Activated gamma-delta T cell treated with Interleukin-2 at 50 U/mL for 16 hours (primary cell): ENCODE measurements around the gene CA5A.
A peak's percentile ranks its signal among the peaks of the same experiment; 100 is the strongest.
"Not testable (repeated sequence)": the region's sequence is repeated elsewhere in the genome, so short reads cannot be mapped to it uniquely, and the experiment has no call there.

Experiments used
- DNase-seq: peaks from one replicate; pipeline ENCODE4 v3.0.0-alpha.2; 2020

The CA5A gene

GRCh38 chr16:87919681-87919994, 16.7 kb downstream of the CA5A start:
- DNase-seq = no peak

GRCh38 chr16:87918866-87919680, 17.3 kb downstream of the CA5A start:
- DNase-seq = no peak

GRCh38 chr16:87918338-87918737, 18.0 kb downstream of the CA5A start:
- DNase-seq = no peak

- DNase-seq = no peak
Measured at GRCh38 chr16:87917503-87917902, 18.8 kb downstream of the CA5A start.

DNA sequence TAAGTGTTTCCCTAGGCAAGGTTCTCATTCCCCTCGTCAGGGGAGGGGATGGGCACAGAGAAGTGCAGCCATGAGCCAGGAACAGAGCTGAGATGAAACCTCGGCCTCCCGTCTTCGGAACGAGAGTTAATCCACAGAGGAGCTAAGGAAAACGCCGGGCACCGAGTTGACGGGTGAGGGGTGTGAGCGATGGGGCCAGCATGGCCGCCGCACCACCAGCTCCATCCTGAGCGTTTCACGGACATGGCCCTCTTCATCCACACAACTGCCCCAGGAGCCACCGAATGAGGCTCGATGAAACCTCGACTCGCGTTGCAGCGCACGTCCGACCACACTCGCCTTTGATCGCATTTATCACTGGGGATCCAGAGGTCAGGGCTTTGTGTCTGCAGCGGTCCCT, 21.5 kb downstream of the CA5A start:
- no peak for DNase-seq

DNA sequence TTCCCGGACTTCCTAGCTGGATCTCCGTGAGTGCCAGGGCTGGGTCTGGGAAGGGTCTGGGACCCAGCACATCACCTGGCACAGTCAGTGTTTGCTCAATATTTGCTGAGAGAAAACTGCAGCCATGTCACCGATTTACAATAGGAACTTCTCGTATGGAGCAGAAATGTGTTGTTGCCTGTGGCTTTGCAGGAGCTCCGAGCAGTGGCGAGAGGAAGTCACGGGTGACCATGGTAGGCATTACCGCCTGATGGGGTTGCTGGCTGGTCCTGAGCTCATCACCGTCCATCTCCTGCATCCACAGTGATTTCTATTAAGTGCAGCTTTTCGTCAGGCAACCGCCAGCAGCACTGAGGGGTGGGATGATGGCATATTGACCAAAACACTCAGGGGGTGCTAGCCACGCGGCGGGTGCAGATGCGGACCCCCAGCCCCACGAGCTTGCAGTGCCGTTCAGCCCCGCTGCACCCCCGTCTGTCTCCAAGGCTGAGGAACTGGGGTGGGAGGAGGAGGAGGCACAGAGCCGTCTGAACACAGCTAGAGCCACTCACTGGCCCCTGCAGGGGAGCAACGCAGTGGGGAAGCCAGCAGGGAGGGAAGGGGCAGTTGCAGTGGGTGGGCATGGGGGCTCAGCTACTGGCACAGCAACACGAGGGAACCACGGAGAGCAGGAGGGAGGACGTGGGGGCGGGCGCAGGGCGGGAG, 22.2 kb downstream of the CA5A start:
- DNase-seq = not testable (repeated sequence)

GRCh38 chr16:87912691-87913090, 23.6 kb downstream of the CA5A start:
- DNase-seq = not testable (repeated sequence)

- DNase-seq = not testable (repeated sequence)
Measured at GRCh38 chr16:87911106-87911763, 25.1 kb downstream of the CA5A start.

DNA sequence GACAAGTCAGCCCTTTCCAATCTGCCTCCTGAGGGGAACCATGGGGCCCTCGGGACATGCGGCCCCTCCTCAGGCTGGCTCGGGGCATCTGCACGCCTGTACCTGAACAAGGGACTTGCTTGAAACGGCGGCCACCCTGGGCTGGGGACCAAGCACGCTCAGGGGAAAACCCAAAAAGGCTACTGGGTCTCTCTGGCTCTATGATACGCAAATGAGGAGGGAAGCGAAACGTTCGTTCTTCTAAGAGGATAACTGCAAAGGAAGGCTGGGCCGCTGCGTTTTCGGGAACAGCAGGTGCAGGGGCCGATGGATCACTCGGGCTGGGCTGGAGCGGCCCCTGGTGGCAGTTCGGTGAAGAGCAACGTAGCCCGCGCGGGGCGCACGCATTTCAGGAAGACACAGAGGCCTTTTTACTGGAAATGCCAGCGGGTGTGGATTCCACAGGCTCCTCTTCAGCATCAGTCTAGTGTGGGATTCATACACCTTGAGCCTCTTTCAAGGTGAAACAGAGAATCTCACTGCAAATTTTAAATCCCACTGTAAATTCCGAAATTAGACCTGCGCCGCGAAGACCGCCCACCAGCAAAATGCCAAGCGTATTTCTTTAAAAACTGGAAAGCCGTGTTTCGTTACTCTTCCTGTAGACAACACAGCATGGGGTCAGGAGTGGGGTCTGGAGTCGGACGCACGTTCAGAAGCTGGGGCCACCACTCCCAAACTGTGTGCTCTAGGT, 27.0 kb downstream of the CA5A start:
- peak; percentile 78 for DNase-seq

- not testable (repeated sequence) for DNase-seq
Measured at GRCh38 chr16:87908101-87908500, 28.2 kb downstream of the CA5A start.

GRCh38 chr16:87905521-87905920, 30.8 kb downstream of the CA5A start:
- not testable (repeated sequence) for DNase-seq

- not testable (repeated sequence) for DNase-seq
Measured at GRCh38 chr16:87904963-87905362, 31.4 kb downstream of the CA5A start.

DNA sequence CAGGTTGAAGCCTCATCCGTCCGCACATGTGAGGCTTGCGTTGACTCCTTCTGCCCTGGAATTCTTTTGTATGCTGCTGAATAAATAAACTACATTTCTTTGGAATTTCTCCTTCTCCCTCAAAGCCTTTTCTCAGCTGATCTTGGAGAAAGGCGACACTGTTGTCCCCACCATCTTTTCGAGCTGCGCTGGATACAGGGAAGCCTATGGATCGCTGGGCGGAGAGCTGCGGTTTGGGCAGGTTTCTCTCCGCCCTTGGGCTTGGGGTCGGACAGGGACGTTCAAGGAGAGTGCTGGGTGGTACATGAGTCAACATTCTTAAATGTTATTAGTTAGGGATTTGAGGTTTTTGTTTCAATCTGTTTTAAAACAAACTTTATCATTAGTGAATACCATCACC, 35.8 kb downstream of the CA5A start:
- not testable (repeated sequence) for DNase-seq

- peak; percentile 57 for DNase-seq
Measured at GRCh38 chr16:87897521-87898505, 38.5 kb downstream of the CA5A start.

GRCh38 chr16:87896924-87897520, 39.3 kb downstream of the CA5A start:
- DNase-seq = not testable (repeated sequence)

DNA sequence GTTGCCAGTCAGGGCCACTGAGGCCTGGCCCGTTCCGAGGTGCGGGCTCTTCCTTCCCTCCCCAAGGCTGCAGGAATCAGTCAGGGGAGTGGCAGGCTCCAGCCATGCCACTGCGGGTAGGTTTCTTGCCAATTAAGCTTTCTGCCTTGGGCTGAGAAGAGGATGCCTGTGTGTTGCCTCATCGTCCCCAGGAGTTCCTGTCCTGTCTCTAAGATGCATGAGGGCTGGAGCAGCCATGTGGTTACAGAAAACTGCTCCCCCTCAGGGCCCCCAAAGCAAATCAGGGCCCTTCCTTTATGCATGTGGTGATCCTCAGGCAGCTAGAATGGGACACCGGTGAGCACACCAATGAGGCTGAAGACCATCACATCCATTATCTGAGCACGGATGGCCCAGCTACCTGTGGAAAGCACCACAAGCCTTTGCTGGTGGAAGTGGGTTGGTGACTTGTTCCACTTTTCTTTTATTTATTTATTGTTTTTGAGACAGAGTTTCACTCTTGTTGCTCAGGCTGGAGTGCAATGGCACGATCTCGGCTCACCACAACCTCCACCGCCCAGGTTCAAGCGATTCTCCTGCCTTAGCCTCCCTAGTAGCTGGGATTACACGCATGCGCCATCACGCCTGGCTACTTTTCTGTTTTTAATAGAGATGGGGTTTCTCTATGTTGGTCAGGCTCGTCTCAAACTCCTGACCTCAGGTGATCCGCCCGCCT, 40.0 kb downstream of the CA5A start:
- DNase-seq = not testable (repeated sequence)

- peak; percentile 75 for DNase-seq
Measured at GRCh38 chr16:87895641-87896141, 40.6 kb downstream of the CA5A start.

DNA sequence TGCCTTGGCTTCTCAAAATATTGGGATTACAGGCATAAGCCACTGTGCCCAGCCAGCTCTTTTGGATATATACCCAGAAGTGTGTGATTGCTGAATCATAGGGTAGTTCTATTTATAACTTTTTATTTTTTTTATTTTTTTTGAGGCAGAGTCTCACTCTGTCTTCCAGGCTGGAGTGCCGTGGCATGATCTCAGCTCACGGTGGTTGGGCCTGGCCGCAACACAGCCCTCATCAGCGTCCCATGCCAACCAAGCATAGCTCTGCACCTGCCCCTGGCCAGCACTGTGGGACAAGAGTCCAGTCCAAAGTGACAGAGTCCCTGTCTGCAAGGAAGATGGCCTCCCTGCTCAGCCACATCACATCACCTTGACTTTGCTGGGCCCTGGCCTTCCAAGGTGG, 42.3 kb downstream of the CA5A start:
- DNase-seq = not testable (repeated sequence)

DNA sequence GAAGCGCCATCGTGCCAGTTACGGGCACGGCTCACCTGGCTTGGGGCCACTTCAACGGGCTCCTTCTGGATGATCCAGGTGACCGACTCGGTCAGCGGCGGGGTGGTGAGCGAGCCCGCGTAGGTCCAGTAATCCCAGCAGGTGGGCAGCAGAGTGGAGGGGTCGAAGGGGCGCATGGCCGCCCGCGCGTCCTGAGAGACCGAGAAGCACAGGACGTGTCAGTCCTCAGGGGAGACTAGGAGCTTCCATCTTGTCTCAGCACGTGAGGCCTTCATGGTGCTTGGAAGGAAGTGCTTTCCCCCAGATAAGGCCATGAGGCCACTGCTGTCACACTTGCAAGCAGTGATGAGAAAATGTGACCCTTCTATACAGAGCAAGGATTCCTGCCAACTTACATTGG, 44.6 kb downstream of the CA5A start:
- DNase-seq = no peak

- DNase-seq = not testable (repeated sequence)
Measured at GRCh38 chr16:87889762-87890161, 46.6 kb downstream of the CA5A start.
